Vagina (tissue), 2 donors: Measurements from ENCODE around the gene CTU2.

Experiments used
- POLR2A ChIP-seq, 2 donors: fragments of 450-650 bp; IDR thresholded peaks; one replicate each; pipeline ENCODE4 v1.6.1; 2017; ENCODE audit warnings: antibody characterized with exemption in 2 of 2, mild to moderate bottlenecking in 2 of 2, moderate library complexity in 2 of 2
- POLR2AphosphoS5 ChIP-seq, 2 donors: sonication (generic); formaldehyde crosslinking; IDR thresholded peaks; one replicate each; pipeline ENCODE4 v1.9.0; 2017; ENCODE audit warnings: antibody characterized with exemption in 2 of 2, mild to moderate bottlenecking in 2 of 2, low read depth in 1 of 2; ENCODE audit not compliant: insufficient read depth in 1 of 2
- TF ChIP-seq, protein P1 (sequence below), 3 experiments: fragments of 450-650 bp in 2 of 3; fragments of 200-600 bp in 1 of 3; sonication (generic) in 1 of 3; IDR thresholded peaks; one replicate each; pipeline ENCODE4 v1.5.1; 2017 to 2019; ENCODE audit warnings: antibody characterized with exemption in 3 of 3, mild to moderate bottlenecking in 2 of 3, moderate library complexity in 2 of 3

GRCh38 chr16:88692861-88693260 lies 13.4 kb upstream of the CTU2 start:
- TF ChIP-seq, protein P1, sequence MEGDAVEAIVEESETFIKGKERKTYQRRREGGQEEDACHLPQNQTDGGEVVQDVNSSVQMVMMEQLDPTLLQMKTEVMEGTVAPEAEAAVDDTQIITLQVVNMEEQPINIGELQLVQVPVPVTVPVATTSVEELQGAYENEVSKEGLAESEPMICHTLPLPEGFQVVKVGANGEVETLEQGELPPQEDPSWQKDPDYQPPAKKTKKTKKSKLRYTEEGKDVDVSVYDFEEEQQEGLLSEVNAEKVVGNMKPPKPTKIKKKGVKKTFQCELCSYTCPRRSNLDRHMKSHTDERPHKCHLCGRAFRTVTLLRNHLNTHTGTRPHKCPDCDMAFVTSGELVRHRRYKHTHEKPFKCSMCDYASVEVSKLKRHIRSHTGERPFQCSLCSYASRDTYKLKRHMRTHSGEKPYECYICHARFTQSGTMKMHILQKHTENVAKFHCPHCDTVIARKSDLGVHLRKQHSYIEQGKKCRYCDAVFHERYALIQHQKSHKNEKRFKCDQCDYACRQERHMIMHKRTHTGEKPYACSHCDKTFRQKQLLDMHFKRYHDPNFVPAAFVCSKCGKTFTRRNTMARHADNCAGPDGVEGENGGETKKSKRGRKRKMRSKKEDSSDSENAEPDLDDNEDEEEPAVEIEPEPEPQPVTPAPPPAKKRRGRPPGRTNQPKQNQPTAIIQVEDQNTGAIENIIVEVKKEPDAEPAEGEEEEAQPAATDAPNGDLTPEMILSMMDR (IDR thresholded peaks at IDR 0.05), result no peak
- TF ChIP-seq POLR2AphosphoS5 (IDR thresholded peaks at IDR 0.05; ENCODE audit: insufficient read depth in 1 of 2, low read depth in 1 of 2) (no peak), POLR2A (IDR thresholded peaks at IDR 0.05) (no peak)
